NCI-H345 (cell line): ENCODE data around the gene DAZAP1.
A peak's percentile ranks its signal among the peaks of the same experiment; 100 is the strongest.
"Not testable (repeated sequence)": the region's sequence is repeated elsewhere in the genome, so short reads cannot be mapped to it uniquely, and the experiment has no call there.

Experiments used
- DNase-seq: peaks from one replicate; lab custom pipeline; 2025; lab: John Stamatoyannopoulos, UW

DAZAP1 gene

GRCh38 chr19:1426736-1427135, 19.4 kb downstream of the DAZAP1 start:
- DNase-seq, result no peak

GRCh38 chr19:1427221-1427920, 20.0 kb downstream of the DAZAP1 start:
- DNase-seq, result no peak

- no peak for DNase-seq
Observed at GRCh38 chr19:1428738-1429391, 21.5 kb downstream of the DAZAP1 start.

GRCh38 chr19:1429750-1430149, 22.4 kb downstream of the DAZAP1 start:
- no peak for DNase-seq

- DNase-seq, result no peak
Observed at GRCh38 chr19:1430246-1430645, 22.9 kb downstream of the DAZAP1 start.

GRCh38 chr19:1431759-1432506, 24.5 kb downstream of the DAZAP1 start:
- no peak for DNase-seq

GRCh38 chr19:1432507-1432887, 25.1 kb downstream of the DAZAP1 start:
- no peak for DNase-seq

GRCh38 chr19:1433119-1434039, 26.0 kb downstream of the DAZAP1 start:
- DNase-seq, result no peak

- no peak for DNase-seq
Observed at GRCh38 chr19:1434040-1434366, 26.6 kb downstream of the DAZAP1 start.

GRCh38 chr19:1434577-1435060, 27.2 kb downstream of the DAZAP1 start:
- no peak for DNase-seq

- no peak for DNase-seq
Observed at GRCh38 chr19:1435378-1435989, 28.1 kb downstream of the DAZAP1 start.

- no peak for DNase-seq
Observed at GRCh38 chr19:1437609-1438008, 30.2 kb downstream of the DAZAP1 start.

- peak; percentile 95 for DNase-seq
Observed at GRCh38 chr19:1438035-1438932, 30.9 kb downstream of the DAZAP1 start, which contains the start of gene RPS15. Gene RPS15 (plus strand): TSS chr19:1438396. CDS start chr19:1438426, 30 bp downstream.

- no peak for DNase-seq
Observed at GRCh38 chr19:1438933-1439354, 31.6 kb downstream of the DAZAP1 start.

- not testable (repeated sequence) for DNase-seq
Observed at GRCh38 chr19:1439525-1440417, 32.4 kb downstream of the DAZAP1 start.

- no peak for DNase-seq
Observed at GRCh38 chr19:1440418-1440801, 33.0 kb downstream of the DAZAP1 start.

- DNase-seq, result no peak
Observed at GRCh38 chr19:1441022-1441426, 33.6 kb downstream of the DAZAP1 start.

GRCh38 chr19:1441677-1442438, 34.5 kb downstream of the DAZAP1 start:
- DNase-seq, result no peak
